ENCODE data around the gene PITPNM3.

PITPNM3 gene

DNA sequence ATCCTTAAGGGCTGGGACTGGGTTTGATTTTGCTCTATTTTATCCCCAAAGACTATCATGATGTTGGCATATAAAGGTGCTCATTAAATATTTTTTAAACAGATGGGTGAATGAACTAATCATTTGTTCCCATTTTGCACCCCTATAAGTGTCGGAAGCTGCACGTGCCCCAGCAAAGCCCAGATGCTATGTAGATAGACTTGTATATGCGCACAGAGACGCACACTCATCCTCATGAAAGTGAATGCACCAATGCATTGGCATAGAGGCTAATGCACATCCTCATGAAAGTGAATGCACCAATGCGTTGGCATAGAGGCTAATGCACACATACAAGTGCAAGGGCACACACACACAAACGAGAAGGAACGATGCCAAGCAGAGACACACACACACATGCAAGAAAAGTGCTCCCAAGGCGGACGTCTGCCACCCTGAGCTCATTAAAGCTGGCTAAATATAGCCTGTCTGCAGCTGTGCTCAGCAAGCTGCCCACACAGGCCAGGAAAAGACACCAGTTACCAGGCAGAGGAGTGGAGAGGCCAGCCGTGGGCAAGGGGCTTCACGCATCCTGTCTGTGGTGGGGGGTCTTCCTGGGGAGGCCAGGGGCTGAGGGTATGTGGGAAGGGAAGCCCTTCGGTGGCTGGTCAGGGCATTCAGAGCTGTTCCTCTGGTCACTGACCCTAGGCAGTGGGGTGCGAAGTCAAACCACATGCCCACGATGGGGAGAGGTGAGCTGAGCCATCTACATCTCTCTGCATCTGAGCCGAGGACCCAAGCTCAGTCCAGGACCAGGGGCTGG, 59.5 kb downstream of the PITPNM3 start:
- H3K4me3 ChIP-seq (ENCODE audit: low read depth, low read length) = no peak overlapping the region
- TF ChIP-seq, protein P1, sequence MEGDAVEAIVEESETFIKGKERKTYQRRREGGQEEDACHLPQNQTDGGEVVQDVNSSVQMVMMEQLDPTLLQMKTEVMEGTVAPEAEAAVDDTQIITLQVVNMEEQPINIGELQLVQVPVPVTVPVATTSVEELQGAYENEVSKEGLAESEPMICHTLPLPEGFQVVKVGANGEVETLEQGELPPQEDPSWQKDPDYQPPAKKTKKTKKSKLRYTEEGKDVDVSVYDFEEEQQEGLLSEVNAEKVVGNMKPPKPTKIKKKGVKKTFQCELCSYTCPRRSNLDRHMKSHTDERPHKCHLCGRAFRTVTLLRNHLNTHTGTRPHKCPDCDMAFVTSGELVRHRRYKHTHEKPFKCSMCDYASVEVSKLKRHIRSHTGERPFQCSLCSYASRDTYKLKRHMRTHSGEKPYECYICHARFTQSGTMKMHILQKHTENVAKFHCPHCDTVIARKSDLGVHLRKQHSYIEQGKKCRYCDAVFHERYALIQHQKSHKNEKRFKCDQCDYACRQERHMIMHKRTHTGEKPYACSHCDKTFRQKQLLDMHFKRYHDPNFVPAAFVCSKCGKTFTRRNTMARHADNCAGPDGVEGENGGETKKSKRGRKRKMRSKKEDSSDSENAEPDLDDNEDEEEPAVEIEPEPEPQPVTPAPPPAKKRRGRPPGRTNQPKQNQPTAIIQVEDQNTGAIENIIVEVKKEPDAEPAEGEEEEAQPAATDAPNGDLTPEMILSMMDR (IDR thresholded peaks at IDR 0.05; ENCODE audit: borderline replicate concordance, insufficient read depth, low read depth, low read length) = no peak

DNA sequence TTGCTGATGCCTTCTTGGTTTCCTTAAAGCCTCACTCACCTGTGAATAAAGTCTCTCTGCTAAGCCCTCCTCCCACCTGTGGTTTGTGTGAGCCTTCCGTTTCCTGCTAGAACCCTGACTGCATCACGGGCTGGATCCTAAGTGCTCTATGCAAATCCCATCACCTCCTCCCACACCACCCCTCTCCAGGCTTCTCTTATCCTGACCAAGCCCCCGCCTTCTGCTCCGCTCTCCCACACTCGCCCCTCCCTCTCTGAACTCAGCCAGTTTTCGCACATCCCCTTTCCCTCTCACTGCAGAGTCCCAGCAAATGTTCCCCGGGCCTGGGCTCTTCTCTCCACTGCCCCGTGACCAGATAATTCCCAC, 60.3 kb downstream of the PITPNM3 start:
- TF ChIP-seq, protein P1 (IDR thresholded peaks at IDR 0.05; ENCODE audit: borderline replicate concordance, insufficient read depth, low read depth, low read length) = no peak
- H3K4me3 ChIP-seq (ENCODE audit: low read depth, low read length) = no peak overlapping the region

DNA sequence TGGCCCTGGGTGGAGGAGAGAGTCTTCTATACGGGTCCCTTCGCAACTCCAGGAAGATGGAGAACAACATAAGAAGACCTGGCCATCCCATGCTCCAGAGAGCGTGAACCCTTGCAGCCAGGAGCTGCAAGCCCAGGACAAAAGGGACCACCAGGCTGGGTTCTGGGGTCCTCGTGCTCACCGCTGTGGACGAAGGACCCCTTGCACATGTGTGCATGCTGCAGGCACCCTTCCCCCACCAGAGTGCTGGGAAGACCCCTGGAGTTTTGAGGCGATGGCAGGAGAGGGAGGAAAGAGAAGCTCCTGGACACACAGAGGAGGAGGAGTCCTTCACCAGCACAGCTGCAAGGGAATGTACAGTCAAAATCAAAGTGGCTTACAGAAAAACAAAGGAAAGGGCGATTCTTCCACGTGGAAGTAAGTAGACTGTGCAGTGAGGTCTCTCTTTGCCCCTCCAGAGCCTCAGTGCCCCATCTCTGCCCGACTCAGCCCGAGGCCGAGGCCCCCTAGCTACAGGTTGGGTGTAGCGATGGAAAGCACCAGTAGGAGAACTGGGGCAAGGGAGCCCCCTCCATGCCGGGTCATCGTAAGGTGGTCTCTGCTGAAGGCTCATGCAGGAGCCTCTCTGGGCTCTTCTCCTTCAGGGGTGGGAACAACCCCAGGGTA, 60.8 kb downstream of the PITPNM3 start:
- TF ChIP-seq, protein P1 (IDR thresholded peaks at IDR 0.05; ENCODE audit: borderline replicate concordance, insufficient read depth, low read depth, low read length) = 0 out of 2 replicates have a peak, but pooled peaks have one; percentile 13
- H3K4me3 ChIP-seq (ENCODE audit: low read depth, low read length) = no peak overlapping the region

DNA sequence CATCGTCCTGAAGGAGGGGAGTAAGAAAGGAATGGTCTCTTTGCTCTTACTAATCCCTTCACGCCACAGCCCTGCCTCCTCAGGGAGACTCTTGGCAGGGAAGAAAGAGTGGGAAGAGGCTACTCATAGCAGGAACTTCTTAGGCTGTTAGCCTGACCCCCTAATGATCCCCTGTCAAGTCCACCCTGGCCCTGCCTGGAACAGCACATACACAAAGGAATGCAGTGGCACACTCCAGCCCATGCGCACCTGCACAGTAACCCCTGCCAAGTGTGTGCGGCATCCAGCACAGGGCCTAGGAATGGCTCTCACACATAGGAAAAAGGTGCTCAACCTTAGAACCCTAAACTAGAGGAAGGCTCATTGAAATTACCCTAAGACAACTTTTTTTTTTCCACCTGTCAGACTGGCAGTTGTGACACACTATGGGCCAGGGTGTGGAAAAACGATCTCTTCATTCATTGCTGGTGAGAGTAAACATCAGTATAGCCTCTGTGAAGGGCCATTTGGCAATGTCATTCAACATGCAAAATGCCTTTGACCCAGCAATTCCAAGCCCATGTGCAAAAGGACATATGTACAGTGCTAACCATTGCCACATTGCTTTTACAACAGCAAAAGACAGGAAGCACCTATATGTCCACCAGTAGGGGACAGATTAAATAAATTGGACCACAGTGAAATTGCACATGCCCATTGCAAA, 62.0 kb downstream of the PITPNM3 start:
- no peak overlapping the region for H3K4me3 ChIP-seq (ENCODE audit: low read depth, low read length)

DNA sequence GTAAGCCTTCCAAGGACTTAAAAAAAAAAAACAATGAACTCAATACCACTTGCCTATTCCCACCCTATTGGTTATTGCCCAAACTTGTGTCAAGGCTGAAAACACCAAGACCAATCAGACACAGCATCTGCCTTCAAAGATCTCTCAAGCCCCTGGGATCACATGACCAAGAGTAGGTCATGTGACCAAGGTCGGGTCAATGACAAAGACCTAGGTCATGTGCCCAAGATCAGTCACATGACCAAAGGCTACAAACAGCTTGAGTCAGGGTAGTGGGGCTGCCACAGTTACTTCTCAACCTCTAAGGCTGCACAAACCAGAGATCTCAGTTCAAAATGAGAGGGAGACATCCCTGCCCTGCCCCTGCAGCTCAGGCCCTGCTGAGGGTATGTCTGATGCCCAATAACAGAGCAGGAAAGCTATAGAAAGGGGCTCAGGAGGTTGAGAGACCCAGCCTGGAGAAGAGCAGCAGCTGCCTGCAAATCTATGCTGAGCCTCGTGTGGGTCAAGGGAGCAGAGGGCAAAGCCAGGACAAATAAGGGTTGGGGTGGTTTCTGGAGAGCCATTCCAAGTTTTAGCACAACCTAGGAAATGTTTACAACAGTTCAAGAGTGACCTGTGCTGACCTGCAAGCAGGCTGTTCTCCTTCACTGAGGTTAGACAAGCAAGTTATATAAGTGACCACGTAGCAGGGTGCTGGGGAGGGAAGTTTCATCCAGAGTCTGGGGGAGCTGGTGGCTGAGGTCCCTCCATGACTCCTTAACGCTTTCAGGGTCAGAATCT, 63.3 kb downstream of the PITPNM3 start:
- TF ChIP-seq, protein P1 (IDR thresholded peaks at IDR 0.05; ENCODE audit: borderline replicate concordance, insufficient read depth, low read depth, low read length) = no peak
- no peak overlapping the region for H3K4me3 ChIP-seq (ENCODE audit: low read depth, low read length)

More for the DNA sequence above, 62.0 kb downstream of the PITPNM3 start:
- TF ChIP-seq, protein P1 (IDR thresholded peaks at IDR 0.05; ENCODE audit: borderline replicate concordance, insufficient read depth, low read depth, low read length) = no peak

DNA sequence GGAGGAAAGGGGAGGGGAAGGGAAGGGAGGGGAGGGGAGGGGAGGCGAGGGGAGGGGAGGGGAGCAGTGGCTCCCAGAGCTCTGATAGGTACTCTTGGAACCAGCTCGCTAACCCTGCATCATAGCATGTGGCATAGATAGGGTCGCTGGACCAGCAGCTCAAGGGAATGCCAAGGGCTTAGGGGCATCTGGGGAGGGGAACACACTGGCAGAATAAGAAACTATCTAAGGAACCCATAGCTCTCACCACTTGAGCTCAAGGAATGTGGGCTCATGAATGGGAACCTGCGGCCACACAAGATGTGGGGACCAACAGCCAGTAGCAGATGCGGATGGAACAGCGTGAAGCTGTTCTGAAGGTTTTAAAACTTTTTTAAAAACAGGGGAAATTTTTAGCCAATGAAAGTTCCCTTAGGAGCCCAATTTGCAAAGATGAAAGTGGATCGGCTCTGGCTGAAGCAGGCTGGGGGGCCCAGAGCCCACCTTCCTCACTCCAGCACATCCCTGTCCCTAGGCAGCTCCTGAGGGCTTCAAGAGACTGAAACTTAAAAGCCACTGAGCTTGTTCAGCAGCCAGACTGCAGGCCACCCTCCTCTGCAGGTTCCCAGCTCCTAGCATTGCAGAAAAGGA, 65.2 kb downstream of the PITPNM3 start:
- TF ChIP-seq, protein P1 (IDR thresholded peaks at IDR 0.05; ENCODE audit: borderline replicate concordance, insufficient read depth, low read depth, low read length) = no peak
- no peak overlapping the region for H3K4me3 ChIP-seq (ENCODE audit: low read depth, low read length)

Measured in GM12875 (cell line).